Right lobe of liver (tissue), 6 donors: ENCODE data around the gene RMP24.
"Not testable (repeated sequence)": the region's sequence is repeated elsewhere in the genome, so short reads cannot be mapped to it uniquely, and the experiment has no call there.

Source experiments
- ATAC-seq, 4 donors: fragments of 200-7000 bp; cut with Tn5 transposase; one replicate each; pipeline ENCODE4 v1.9.1; 2020; ENCODE audit warnings: mild to moderate bottlenecking in 4 of 4, moderate library complexity in 4 of 4
- DNase-seq, 3 donors: peaks; one replicate each; pipeline ENCODE4 v3.0.0-alpha.2; 2020
- H3K27ac ChIP-seq, 3 donors: fragments of 200-600 bp; one replicate each; pipeline ENCODE4 v1.8.0; 2022
- H3K27me3 ChIP-seq, 2 donors: fragments of 200-600 bp; one replicate each; pipeline ENCODE4 v1.8.0; 2022
- H3K36me3 ChIP-seq, 4 donors: fragments of 200-600 bp; sonication (generic) in 1 of 4; one replicate each; pipeline versions ENCODE4 v1.5.1 to v1.8.0; 2017 to 2022; ENCODE audit warnings: control low read depth in 1 of 4
- H3K4me1 ChIP-seq, 4 donors: fragments of 200-600 bp; sonication (generic) in 1 of 4; one replicate each; pipeline versions ENCODE4 v1.5.1 to v1.8.0; 2017 to 2022; ENCODE audit warnings: control low read depth in 1 of 4
- H3K4me3 ChIP-seq, 3 donors: fragments of 200-600 bp; one replicate each; pipeline ENCODE4 v1.8.0; 2022
- H3K9me3 ChIP-seq, 4 donors: fragments of 200-600 bp; sonication (generic) in 1 of 4; one replicate each; pipeline versions ENCODE4 v1.5.1 to v1.8.0; 2017 to 2022; ENCODE audit warnings: control low read depth in 1 of 4
- CTCF ChIP-seq, 4 donors: fragments of 200-600 bp in 3 of 4; fragments of 450-650 bp in 1 of 4; IDR thresholded peaks; one replicate each; pipeline versions ENCODE4 v1.5.1 to v1.8.0; 2016 to 2022; ENCODE audit warnings: antibody characterized with exemption in 4 of 4, mild to moderate bottlenecking in 2 of 4
- POLR2A ChIP-seq: fragments of 450-650 bp; IDR thresholded peaks from one replicate; pipeline ENCODE4 v1.6.1; 2017; ENCODE audit warnings: antibody characterized with exemption, mild to moderate bottlenecking
- WGBS: methylation state at CpG from one replicate; pipeline ENCODE4 v1.1.6; 2018; ENCODE audit warnings: low coverage, low lambda C conversion rate; ENCODE audit not compliant: insufficient coverage; ENCODE audit errors: missing lambda C conversion rate; 5-methylcytosine and 5-hydroxymethylcytosine counted together
- intact Hi-C, 2 donors: fragments of 100-400 bp; cut with DNase I; formaldehyde crosslinking; loops; one replicate each; pipeline versions ENCODE4 v1.11.2 to v1.14.1; 2022
- donor health status: DM: no; HTN: yes; CAD: no.
- donor health status: DM: no; HTN: no; CAD: no.
- donor health status: DM: no; HTN: no; CAD: no.
- donor health status: DM: no; HTN: yes; CAD: no.
- donor health status: DM: no; HTN: yes; CAD: no.

The RMP24 gene

GRCh38 chr18:35956226-35956625 lies 16.3 kb upstream of the RMP24 start:
- no peaks in the 10 kb centered on the region for H3K9me3 ChIP-seq
- ATAC-seq: no peak
- intact Hi-C loops: no loop called here
- H3K4me3 ChIP-seq: no peak overlapping the region
- no peaks in the 10 kb centered on the region for H3K27me3 ChIP-seq
- 67% methylated on average over 3 of the region's 3 CpGs for WGBS
- TF ChIP-seq CTCF (IDR thresholded peaks at IDR 0.05): no peak
- TF ChIP-seq POLR2A: no peak
- H3K4me1 ChIP-seq: no peaks in the 10 kb centered on the region
- no peaks in the 10 kb centered on the region for H3K36me3 ChIP-seq
- no peak overlapping the region for H3K27ac ChIP-seq
- no peak for DNase-seq

- DNase-seq (no peak), ATAC-seq (peak in 2 of 4 donors; percentile 30 to 56)
- Histone ChIP-seq H3K9me3 (no peaks in the 10 kb centered on the region), H3K27ac (no peak overlapping the region), H3K4me1 (no peaks in the 10 kb centered on the region), H3K27me3 (no peaks in the 10 kb centered on the region), H3K4me3 (no peak overlapping the region), H3K36me3 (no peaks in the 10 kb centered on the region)
- 63% methylated on average over 2 of the region's 2 CpGs for WGBS
- no peak for TF ChIP-seq POLR2A
- no peak for TF ChIP-seq CTCF (IDR thresholded peaks at IDR 0.05)
- intact Hi-C loops: no loop called here
Observed at GRCh38 chr18:35962320-35962719, 10.2 kb upstream of the RMP24 start.

- TF ChIP-seq CTCF (IDR thresholded peaks at IDR 0.05): no peak
- TF ChIP-seq POLR2A: no peak
- ATAC-seq (no peak), DNase-seq (no peak)
- Histone ChIP-seq H3K27me3 (no peaks in the 10 kb centered on the region), H3K4me3 (no peak overlapping the region), H3K4me1 (no peaks in the 10 kb centered on the region), H3K9me3 (no peaks in the 10 kb centered on the region), H3K27ac (no peak overlapping the region), H3K36me3 (no peaks in the 10 kb centered on the region)
- intact Hi-C loops: no loop called here
Observed at GRCh38 chr18:35964319-35964718, 8.2 kb upstream of the RMP24 start.

GRCh38 chr18:35967866-35968265 lies 4.6 kb upstream of the RMP24 start:
- intact Hi-C loops, DNase-seq, H3K27ac ChIP-seq, ATAC-seq, H3K27me3 ChIP-seq, H3K9me3 ChIP-seq, H3K4me1 ChIP-seq, H3K36me3 ChIP-seq, H3K4me3 ChIP-seq: not testable (repeated sequence)
- 93% methylated on average over 4 of the region's 4 CpGs for WGBS

- H3K4me3 ChIP-seq: no peak overlapping the region
- no peak for TF ChIP-seq POLR2A
- TF ChIP-seq CTCF (IDR thresholded peaks at IDR 0.05): no peak
- ATAC-seq: no peak
- no peaks in the 10 kb centered on the region for H3K9me3 ChIP-seq
- H3K4me1 ChIP-seq: peaks cover 0 to 2% (median 0%) of the 10 kb centered on the region in 4 donors
- intact Hi-C loops: no loop called here
- WGBS: 75% methylated on average over 6 of the region's 9 CpGs
- H3K36me3 ChIP-seq: no peaks in the 10 kb centered on the region
- no peak for DNase-seq
- H3K27me3 ChIP-seq: no peaks in the 10 kb centered on the region
- H3K27ac ChIP-seq: no peak overlapping the region
Observed at GRCh38 chr18:35968278-35968880, 4.1 kb upstream of the RMP24 start.
